ENCODE results near the gene FAIM2.
"Not testable (repeated sequence)": the region's sequence is repeated elsewhere in the genome, so short reads cannot be mapped to it uniquely, and the experiment has no call there.

The FAIM2 gene

GRCh38 chr12:49893753-49894750 lies 9.6 kb downstream of the FAIM2 start:
- no peak for DNase-seq

- DNase-seq, result no peak
Observed at GRCh38 chr12:49892732-49893317, 10.9 kb downstream of the FAIM2 start.

GRCh38 chr12:49892084-49892731 lies 11.5 kb downstream of the FAIM2 start:
- DNase-seq, result no peak

GRCh38 chr12:49891476-49891875 lies 12.2 kb downstream of the FAIM2 start:
- DNase-seq, result no peak

GRCh38 chr12:49891012-49891411 lies 12.7 kb downstream of the FAIM2 start:
- no peak for DNase-seq

GRCh38 chr12:49890096-49890461 lies 13.6 kb downstream of the FAIM2 start:
- no peak for DNase-seq

- DNase-seq, result no peak
Observed at GRCh38 chr12:49889361-49890095, 14.2 kb downstream of the FAIM2 start.

- no peak for DNase-seq
Observed at GRCh38 chr12:49888461-49889151, 15.1 kb downstream of the FAIM2 start.

GRCh38 chr12:49887536-49888401 lies 15.9 kb downstream of the FAIM2 start:
- DNase-seq, result no peak

- DNase-seq, result no peak
Observed at GRCh38 chr12:49887091-49887490, 16.6 kb downstream of the FAIM2 start.

- no peak for DNase-seq
Observed at GRCh38 chr12:49885663-49886461, 17.8 kb downstream of the FAIM2 start.

- no peak for DNase-seq
Observed at GRCh38 chr12:49885118-49885517, 18.6 kb downstream of the FAIM2 start.

GRCh38 chr12:49882851-49883464 lies 20.7 kb downstream of the FAIM2 start:
- no peak for DNase-seq

GRCh38 chr12:49882248-49882850 lies 21.4 kb downstream of the FAIM2 start:
- DNase-seq, result no peak

- no peak for DNase-seq
Observed at GRCh38 chr12:49881415-49882247, 22.1 kb downstream of the FAIM2 start.

GRCh38 chr12:49880756-49881414 lies 22.8 kb downstream of the FAIM2 start:
- DNase-seq, result no peak

- not testable (repeated sequence) for DNase-seq
Observed at GRCh38 chr12:49879065-49879464, 24.6 kb downstream of the FAIM2 start.

GRCh38 chr12:49878021-49878420 lies 25.7 kb downstream of the FAIM2 start:
- no peak for DNase-seq
